H1 (cell line): ENCODE measurements around the gene VAV2. TPM values are rescaled to one million over a fixed set of nuclear protein-coding genes. Genes with fewer than 3 reads are reported as not detected.

Experiments used
- CBX5 ChIP-seq: fragments of 300-800, 300-1000 bp; sonication (generic); IDR thresholded peaks from 2 replicates; pipeline ENCODE4 v1.7.1; 2016; ENCODE audit warnings: antibody characterized with exemption, low read length, low read depth
- JUND ChIP-seq: IDR thresholded peaks from 2 replicates; pipeline ENCODE4 v1.6.1; 2011; ENCODE audit warnings: mild to moderate bottlenecking, improper control_type of control experiment, low read length
- RFX5 ChIP-seq: IDR thresholded peaks from 2 replicates; pipeline ENCODE4 v1.6.1; 2011; ENCODE audit warnings: low read depth, low read length, improper control_type of control experiment, borderline replicate concordance
- TAF1 ChIP-seq: IDR thresholded peaks from 2 replicates; pipeline ENCODE4 v1.6.1; 2011; ENCODE audit warnings: mild to moderate bottlenecking, low read depth, low read length
- polyA plus RNA-seq, 7 experiments: library from polyadenylated mRNA; depleted of rRNA in 3 of 7; stranded (reverse) in 5 of 7; unstranded in 2 of 7; fragments of >200 nt in 5 of 7; fragments of 200-250 nt in 2 of 7; gene quantifications; 1 replicate in 5 of 7; 2 replicates in 1 of 7; 4 replicates in 1 of 7; pipeline versions ENCODE4 v1.2.1 to v1.2.3, GENCODE V29; 2011 to 2013; ENCODE audit warnings: missing spikeins in 2 of 7, mixed read lengths in 2 of 7
- total RNA-seq: library from RNA; stranded (reverse); fragmentation: NEBNext Ultra II Directional; extraction: Animal tissue kit (Norgen Biotek cat#: 25700); gene quantifications from 2 replicates; pipeline ENCODE4 v1.2.1, GENCODE V29; 2021

The VAV2 gene
- total and polyA plus RNA-seq, 2 of the 8 experiments (the other 6 are each of a cell fraction or from before 2014, with no cell fraction given) = 13.6 to 37.6 TPM

GRCh38 chr9:133944746-133945135, 47.4 kb downstream of the VAV2 start (continued):
- no peak for TF ChIP-seq RFX5
- no peak for TF ChIP-seq TAF1
- no peak for TF ChIP-seq JUND
- no peak for TF ChIP-seq CBX5
- TF ChIP-seq, all 59 proteins: peak for 0
